T-helper 17 cell (primary cell): ENCODE measurements around the gene DYNC2H1. TPM values are rescaled to one million over a fixed set of nuclear protein-coding genes. Genes with fewer than 3 reads are reported as not detected.

Experiments used
- ATAC-seq: fragments of 150-1000 bp; cut with Tn5 transposase; 2 replicates; pipeline ENCODE4 v1.10.0; 2021; ENCODE audit warnings: mild to moderate bottlenecking, moderate library complexity
- DNase-seq, 3 donors: peaks; one replicate each; pipeline versions ENCODE4 v3.0.0 to v3.0.0-alpha.2; 2020 to 2021
- H3K9me3 ChIP-seq: one replicate; pipeline ENCODE4 v1.7.0; 2013; ENCODE audit warnings: low read length, mild to moderate bottlenecking; ENCODE audit not compliant: control insufficient read depth, poor library complexity, severe bottlenecking
- H3K27ac Mint-ChIP-seq: one replicate; pipeline ENCODE4 v1.8.0; 2022; ENCODE audit warnings: mild to moderate bottlenecking, moderate library complexity, mixed read lengths
- H3K27me3 Mint-ChIP-seq: one replicate; pipeline ENCODE4 v1.8.0; 2022; ENCODE audit warnings: mixed read lengths
- H3K36me3 Mint-ChIP-seq: one replicate; pipeline ENCODE4 v1.8.0; 2022; ENCODE audit warnings: low read depth, mixed read lengths
- H3K4me1 Mint-ChIP-seq: one replicate; pipeline ENCODE4 v1.8.0; 2022; ENCODE audit warnings: mild to moderate bottlenecking, mixed read lengths
- H3K4me3 Mint-ChIP-seq: one replicate; pipeline ENCODE4 v1.8.0; 2022; ENCODE audit warnings: mild to moderate bottlenecking, moderate library complexity, mixed read lengths
- total RNA-seq, 4 donors: library from RNA in 2 of 4; stranded (reverse) in 2 of 4; gene quantifications; one replicate each; pipeline ENCODE4 v1.2.3 and lab custom pipeline; 2022 to 2026

DYNC2H1 gene
- total RNA-seq, 2 donors from 2014 or later: 2.2 to 3.6 TPM

- H3K27me3 Mint-ChIP-seq: peaks cover 7% of the 10 kb centered on the region
- H3K36me3 Mint-ChIP-seq: peaks cover 3% of the 10 kb centered on the region
- no peak overlapping the region for H3K4me3 Mint-ChIP-seq
- no peak overlapping the region for H3K27ac Mint-ChIP-seq
- no peak for ATAC-seq
- H3K4me1 Mint-ChIP-seq: peaks cover 14% of the 10 kb centered on the region
- no peaks in the 10 kb centered on the region for H3K9me3 ChIP-seq
- no peak for DNase-seq
Observed at GRCh38 chr11:103327721-103328120, 218.5 kb downstream of the DYNC2H1 start.

DNA sequence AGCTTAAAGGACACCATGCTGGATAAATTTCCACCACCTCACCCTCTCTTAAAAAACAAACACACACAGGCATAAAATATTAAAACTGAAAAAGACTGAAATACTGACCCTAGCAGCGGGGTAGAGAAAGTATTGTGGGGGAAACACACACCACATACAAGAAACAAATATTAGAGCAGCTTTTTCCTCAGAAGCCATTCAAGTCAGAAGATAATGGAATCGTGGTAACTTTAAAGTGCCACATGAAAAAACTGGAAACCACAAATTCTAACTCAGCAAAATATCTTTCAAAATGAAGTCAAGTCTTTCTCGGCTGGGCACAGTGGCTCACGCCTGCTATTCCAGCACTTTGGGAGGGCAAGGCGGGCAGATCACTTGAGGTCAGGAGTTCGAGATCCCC, 223.2 kb downstream of the DYNC2H1 start:
- no peak for DNase-seq
- no peak overlapping the region for H3K27ac Mint-ChIP-seq
- H3K9me3 ChIP-seq: no peaks in the 10 kb centered on the region
- H3K36me3 Mint-ChIP-seq: peaks cover 3% of the 10 kb centered on the region
- peaks cover 7% of the 10 kb centered on the region for H3K27me3 Mint-ChIP-seq
- H3K4me3 Mint-ChIP-seq: no peak overlapping the region
- H3K4me1 Mint-ChIP-seq: peaks cover 7% of the 10 kb centered on the region
- ATAC-seq: no peak

DNA sequence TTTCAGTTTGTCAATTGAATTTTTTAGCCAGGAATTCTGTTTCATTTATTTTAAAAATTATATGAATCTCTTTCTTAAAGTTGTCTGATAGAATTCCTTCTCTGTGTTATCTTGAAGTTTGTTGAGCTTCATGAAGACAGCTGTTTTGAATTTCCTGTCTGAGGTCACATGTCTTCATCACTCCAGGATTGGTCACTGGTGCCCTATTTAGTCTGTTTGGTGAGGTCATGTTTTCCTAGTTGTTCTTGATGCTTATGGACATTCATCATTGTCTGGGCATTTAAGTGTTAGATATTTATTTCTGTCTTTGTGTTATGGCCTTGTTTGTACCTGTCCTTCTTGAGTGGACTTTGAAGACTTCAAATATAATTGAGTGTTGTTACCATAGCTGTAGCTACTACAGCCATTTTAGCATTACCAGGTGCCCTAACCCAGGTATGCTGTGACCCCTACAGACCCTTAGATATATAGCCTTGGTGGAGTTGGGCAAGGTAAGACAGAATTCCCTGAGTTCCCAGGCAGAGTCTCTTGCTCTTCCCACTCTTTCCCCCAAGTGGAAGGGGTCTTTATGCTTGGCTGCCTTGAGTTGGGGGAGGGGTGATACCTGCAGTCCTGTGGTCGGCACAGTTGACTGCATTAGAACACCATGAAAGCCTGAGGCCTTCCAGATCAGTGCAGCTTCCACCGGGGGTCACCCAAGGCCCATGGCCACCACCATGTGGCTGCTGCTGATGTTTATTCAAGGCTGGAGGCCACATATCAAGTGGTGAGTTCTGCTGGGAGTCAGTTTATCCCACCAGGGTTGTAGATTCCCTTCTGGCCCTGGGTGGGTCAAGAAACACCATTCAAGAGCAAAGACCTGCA, 229.6 kb downstream of the DYNC2H1 start:
- DNase-seq (no peak), ATAC-seq (no peak)
- no peak overlapping the region for H3K4me3 Mint-ChIP-seq
- H3K9me3 ChIP-seq: no peaks in the 10 kb centered on the region
- peaks cover 2% of the 10 kb centered on the region for H3K36me3 Mint-ChIP-seq
- no peaks in the 10 kb centered on the region for H3K4me1 Mint-ChIP-seq
- no peak overlapping the region for H3K27ac Mint-ChIP-seq
- H3K27me3 Mint-ChIP-seq: no peaks in the 10 kb centered on the region

DNA sequence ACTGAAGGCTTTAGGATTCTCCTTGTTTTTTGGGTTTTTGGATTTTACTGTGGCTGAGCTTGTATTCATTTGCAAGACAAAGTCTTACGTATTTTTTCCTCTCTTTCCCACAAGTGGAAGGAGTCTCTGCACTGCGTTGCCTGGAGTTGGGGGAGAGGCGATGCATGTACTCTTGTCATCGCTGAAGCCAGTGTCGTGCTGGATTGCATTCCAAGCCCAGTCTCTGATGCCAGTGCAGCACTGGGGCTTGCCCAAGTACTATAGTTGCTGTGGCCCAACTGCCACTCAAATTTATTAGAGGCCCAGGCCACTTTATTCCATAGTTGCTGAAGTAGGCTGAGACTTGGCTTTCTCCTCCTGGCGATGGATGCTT, 230.2 kb downstream of the DYNC2H1 start:
- Mint-ChIP-seq H3K4me1 (no peaks in the 10 kb centered on the region), H3K36me3 (peaks cover 2% of the 10 kb centered on the region), H3K27ac (no peak overlapping the region), H3K4me3 (no peak overlapping the region), H3K27me3 (no peaks in the 10 kb centered on the region)
- ATAC-seq (no peak), DNase-seq (no peak)
- no peaks in the 10 kb centered on the region for H3K9me3 ChIP-seq

DNA sequence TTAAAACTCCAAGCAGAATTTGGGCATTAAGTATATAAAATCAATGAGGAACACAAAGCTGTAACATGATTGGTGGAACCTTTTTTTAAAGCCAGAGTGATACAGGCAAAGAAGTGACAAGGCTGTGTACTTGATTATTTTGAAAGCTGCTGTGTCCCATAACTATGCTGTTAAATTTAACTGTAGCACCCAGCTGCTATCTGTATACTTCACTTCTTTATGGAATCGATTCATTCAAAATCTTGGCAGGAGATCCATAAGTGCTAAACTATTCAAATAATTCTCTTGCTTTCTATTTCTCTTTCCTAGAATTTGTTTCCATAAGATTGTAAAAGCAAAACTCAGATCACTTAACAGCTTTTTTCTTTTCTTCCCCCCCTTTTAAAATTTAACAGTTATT, 231.7 kb downstream of the DYNC2H1 start:
- DNase-seq (no peak), ATAC-seq (no peak)
- Mint-ChIP-seq H3K36me3 (peaks cover 2% of the 10 kb centered on the region), H3K27ac (no peak overlapping the region), H3K4me1 (no peaks in the 10 kb centered on the region), H3K4me3 (no peak overlapping the region), H3K27me3 (no peaks in the 10 kb centered on the region)
- H3K9me3 ChIP-seq: no peaks in the 10 kb centered on the region

- H3K27me3 Mint-ChIP-seq: no peaks in the 10 kb centered on the region
- no peaks in the 10 kb centered on the region for H3K9me3 ChIP-seq
- H3K36me3 Mint-ChIP-seq: peaks cover 2% of the 10 kb centered on the region
- H3K4me1 Mint-ChIP-seq: no peaks in the 10 kb centered on the region
- H3K27ac Mint-ChIP-seq: no peak overlapping the region
- no peak for DNase-seq
- no peak for ATAC-seq
- no peak overlapping the region for H3K4me3 Mint-ChIP-seq
Observed at GRCh38 chr11:103344886-103345285, 235.7 kb downstream of the DYNC2H1 start.

- Mint-ChIP-seq H3K4me3 (no peak overlapping the region), H3K27ac (no peak overlapping the region), H3K4me1 (no peaks in the 10 kb centered on the region), H3K36me3 (no peaks in the 10 kb centered on the region), H3K27me3 (no peaks in the 10 kb centered on the region)
- ATAC-seq (no peak), DNase-seq (no peak)
- no peaks in the 10 kb centered on the region for H3K9me3 ChIP-seq
Observed at GRCh38 chr11:103349595-103349994, 240.4 kb downstream of the DYNC2H1 start.

GRCh38 chr11:103354656-103355055, 245.4 kb downstream of the DYNC2H1 start:
- DNase-seq (no peak), ATAC-seq (no peak)
- H3K27me3 Mint-ChIP-seq: no peaks in the 10 kb centered on the region
- no peaks in the 10 kb centered on the region for H3K9me3 ChIP-seq
- no peak overlapping the region for H3K27ac Mint-ChIP-seq
- no peak overlapping the region for H3K4me3 Mint-ChIP-seq
- no peaks in the 10 kb centered on the region for H3K36me3 Mint-ChIP-seq
- no peaks in the 10 kb centered on the region for H3K4me1 Mint-ChIP-seq

DNA sequence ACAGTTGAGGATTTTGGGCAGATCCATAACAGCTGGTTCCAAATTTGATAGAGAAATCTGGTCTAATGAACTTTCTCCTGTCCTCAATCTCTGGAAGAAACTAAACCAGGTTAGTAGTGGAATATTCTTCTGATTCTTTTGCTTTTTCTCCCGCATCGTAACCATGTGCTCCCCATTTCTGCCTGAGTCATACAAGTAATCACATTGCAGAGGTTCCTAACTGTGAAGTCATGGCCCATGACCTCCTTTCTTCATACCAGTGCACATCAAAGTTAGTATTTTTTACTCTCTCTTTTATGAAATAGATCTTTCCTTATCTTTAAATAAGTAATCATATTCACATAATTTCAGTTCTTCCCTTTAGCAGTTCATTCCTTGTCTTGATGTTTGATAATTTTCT, 249.0 kb downstream of the DYNC2H1 start:
- H3K4me3 Mint-ChIP-seq: no peak overlapping the region
- no peak for ATAC-seq

DNA sequence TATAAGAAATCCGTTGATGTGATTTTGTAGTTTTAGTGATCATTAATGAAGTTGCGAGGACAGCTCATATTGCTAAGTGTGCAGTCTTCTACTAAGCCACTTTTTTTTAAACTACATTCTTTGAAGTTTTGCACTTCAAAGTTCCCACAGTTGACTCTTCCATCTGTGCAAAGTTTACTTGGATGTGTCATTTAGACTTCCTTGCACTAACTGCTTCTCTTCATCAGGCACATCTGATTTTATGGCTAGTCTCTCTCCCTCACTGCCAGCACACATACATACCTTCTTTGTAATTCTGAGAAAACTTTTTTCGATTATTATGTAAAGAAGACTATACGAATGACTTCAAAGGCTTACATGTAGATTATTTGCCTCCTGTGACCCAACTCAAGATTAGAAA, 250.0 kb downstream of the DYNC2H1 start:
- no peaks in the 10 kb centered on the region for H3K9me3 ChIP-seq
- DNase-seq (no peak), ATAC-seq (no peak)
- H3K4me3 Mint-ChIP-seq: no peak overlapping the region
- no peaks in the 10 kb centered on the region for H3K4me1 Mint-ChIP-seq
- no peaks in the 10 kb centered on the region for H3K36me3 Mint-ChIP-seq
- no peaks in the 10 kb centered on the region for H3K27me3 Mint-ChIP-seq
- no peak overlapping the region for H3K27ac Mint-ChIP-seq

More for the DNA sequence above, 249.0 kb downstream of the DYNC2H1 start:
- Mint-ChIP-seq H3K36me3 (no peaks in the 10 kb centered on the region), H3K4me1 (no peaks in the 10 kb centered on the region), H3K27ac (no peak overlapping the region), H3K27me3 (no peaks in the 10 kb centered on the region)
- no peaks in the 10 kb centered on the region for H3K9me3 ChIP-seq
- no peak for DNase-seq

- no peak for ATAC-seq
- Mint-ChIP-seq H3K27ac (no peak overlapping the region), H3K36me3 (no peaks in the 10 kb centered on the region), H3K4me1 (peaks cover 2% of the 10 kb centered on the region), H3K27me3 (no peaks in the 10 kb centered on the region), H3K4me3 (no peak overlapping the region)
- no peaks in the 10 kb centered on the region for H3K9me3 ChIP-seq
- no peak for DNase-seq
Observed at GRCh38 chr11:103364687-103365086, 255.5 kb downstream of the DYNC2H1 start.

DNA sequence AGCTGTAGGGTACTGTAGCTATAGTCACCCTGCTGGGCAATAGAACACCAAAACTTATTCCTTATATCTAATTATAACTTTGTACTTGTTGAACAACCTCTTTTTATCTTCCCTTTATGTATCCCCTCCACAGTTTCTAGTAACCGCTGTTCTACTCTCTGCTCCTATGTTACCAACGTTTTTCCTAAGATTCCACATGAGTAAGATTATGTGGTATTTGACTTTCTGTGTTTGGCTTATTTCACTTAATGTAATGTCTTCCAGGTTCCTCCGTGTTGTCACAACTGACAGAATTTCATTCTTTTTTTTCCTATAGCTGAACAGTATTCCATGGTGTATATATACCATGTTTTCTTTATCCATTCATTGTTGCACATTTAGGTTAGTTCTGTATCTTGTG, 258.4 kb downstream of the DYNC2H1 start:
- H3K4me1 Mint-ChIP-seq: peaks cover 2% of the 10 kb centered on the region
- ATAC-seq (no peak), DNase-seq (no peak)
- H3K9me3 ChIP-seq: no peaks in the 10 kb centered on the region
- no peak overlapping the region for H3K27ac Mint-ChIP-seq
- no peaks in the 10 kb centered on the region for H3K27me3 Mint-ChIP-seq
- H3K36me3 Mint-ChIP-seq: no peaks in the 10 kb centered on the region
- no peak overlapping the region for H3K4me3 Mint-ChIP-seq

- Mint-ChIP-seq H3K27me3 (no peaks in the 10 kb centered on the region), H3K36me3 (no peaks in the 10 kb centered on the region), H3K4me3 (no peak overlapping the region), H3K4me1 (peaks cover 2% of the 10 kb centered on the region), H3K27ac (no peak overlapping the region)
- ATAC-seq (no peak), DNase-seq (no peak)
- no peaks in the 10 kb centered on the region for H3K9me3 ChIP-seq
Observed at GRCh38 chr11:103368145-103368544, 258.9 kb downstream of the DYNC2H1 start.

GRCh38 chr11:103370076-103370475, 260.9 kb downstream of the DYNC2H1 start:
- no peak overlapping the region for H3K4me3 Mint-ChIP-seq
- DNase-seq (no peak), ATAC-seq (no peak)
- no peaks in the 10 kb centered on the region for H3K27me3 Mint-ChIP-seq
- H3K36me3 Mint-ChIP-seq: no peaks in the 10 kb centered on the region
- peaks cover 2% of the 10 kb centered on the region for H3K4me1 Mint-ChIP-seq
- no peak overlapping the region for H3K27ac Mint-ChIP-seq
- no peaks in the 10 kb centered on the region for H3K9me3 ChIP-seq
